Measurements from ENCODE around the gene ZNF124.

ZNF124 gene

DNA sequence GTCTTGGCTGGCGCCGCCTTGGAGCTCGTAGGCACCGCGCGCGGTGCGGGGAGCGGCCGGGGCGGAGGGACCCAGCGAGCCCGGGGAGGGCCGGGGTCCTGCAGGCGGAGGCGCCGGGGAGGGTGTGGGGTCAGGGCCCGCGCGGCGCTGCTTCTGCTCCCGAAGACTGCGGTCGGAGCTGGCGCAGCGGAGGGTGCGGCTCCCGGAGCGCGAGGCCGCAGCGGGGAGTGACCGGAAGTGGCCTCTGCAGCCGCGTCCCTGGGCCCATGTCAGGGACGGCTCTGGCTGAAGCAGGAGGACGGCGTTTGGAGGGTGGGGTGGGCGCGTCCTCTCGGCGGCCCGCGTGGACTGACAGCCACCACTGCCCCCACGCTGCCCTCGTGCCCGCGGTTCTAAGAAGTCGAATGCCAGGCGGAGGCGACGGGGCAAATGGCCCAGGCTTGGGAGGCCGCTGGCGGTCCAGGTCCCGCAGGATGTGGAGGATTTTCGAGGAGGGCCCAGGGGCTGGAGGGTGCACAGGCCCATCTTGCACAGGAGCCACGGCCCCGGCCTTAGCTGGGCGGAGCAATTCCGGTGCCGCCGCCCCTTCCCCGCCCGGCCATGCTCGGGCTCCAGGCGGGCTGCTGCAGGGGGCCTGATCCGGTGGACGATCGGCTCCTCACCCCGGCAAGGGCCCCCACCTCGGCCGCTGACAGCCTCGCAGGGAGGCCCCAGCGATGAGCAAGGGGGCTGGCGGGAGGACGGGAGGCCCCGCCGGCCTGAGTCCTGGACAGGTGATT lies 59.9 kb downstream of the ZNF124 start:
- TF ChIP-seq, protein P1, sequence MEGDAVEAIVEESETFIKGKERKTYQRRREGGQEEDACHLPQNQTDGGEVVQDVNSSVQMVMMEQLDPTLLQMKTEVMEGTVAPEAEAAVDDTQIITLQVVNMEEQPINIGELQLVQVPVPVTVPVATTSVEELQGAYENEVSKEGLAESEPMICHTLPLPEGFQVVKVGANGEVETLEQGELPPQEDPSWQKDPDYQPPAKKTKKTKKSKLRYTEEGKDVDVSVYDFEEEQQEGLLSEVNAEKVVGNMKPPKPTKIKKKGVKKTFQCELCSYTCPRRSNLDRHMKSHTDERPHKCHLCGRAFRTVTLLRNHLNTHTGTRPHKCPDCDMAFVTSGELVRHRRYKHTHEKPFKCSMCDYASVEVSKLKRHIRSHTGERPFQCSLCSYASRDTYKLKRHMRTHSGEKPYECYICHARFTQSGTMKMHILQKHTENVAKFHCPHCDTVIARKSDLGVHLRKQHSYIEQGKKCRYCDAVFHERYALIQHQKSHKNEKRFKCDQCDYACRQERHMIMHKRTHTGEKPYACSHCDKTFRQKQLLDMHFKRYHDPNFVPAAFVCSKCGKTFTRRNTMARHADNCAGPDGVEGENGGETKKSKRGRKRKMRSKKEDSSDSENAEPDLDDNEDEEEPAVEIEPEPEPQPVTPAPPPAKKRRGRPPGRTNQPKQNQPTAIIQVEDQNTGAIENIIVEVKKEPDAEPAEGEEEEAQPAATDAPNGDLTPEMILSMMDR (IDR thresholded peaks at IDR 0.05; ENCODE audit: poor library complexity, severe bottlenecking), result no peak
- DNase-seq (ENCODE audit: low spot score) (no peak), ATAC-seq (ENCODE audit: low read depth) (peak; percentile 64)
- Histone ChIP-seq H3K27me3 (ENCODE audit: insufficient read depth, poor library complexity, severe bottlenecking) (no peaks in the 10 kb centered on the region), H3K27ac (ENCODE audit: poor library complexity, severe bottlenecking) (peak overlapping the region; percentile 20), H3K4me3 (ENCODE audit: severe bottlenecking) (peak overlapping the region; percentile 47), H3K36me3 (ENCODE audit: low read depth) (no peaks in the 10 kb centered on the region), H3K9me3 (ENCODE audit: severe bottlenecking) (no peaks in the 10 kb centered on the region), H3K4me1 (ENCODE audit: insufficient read depth, poor library complexity, severe bottlenecking) (no peaks in the 10 kb centered on the region)

DNA sequence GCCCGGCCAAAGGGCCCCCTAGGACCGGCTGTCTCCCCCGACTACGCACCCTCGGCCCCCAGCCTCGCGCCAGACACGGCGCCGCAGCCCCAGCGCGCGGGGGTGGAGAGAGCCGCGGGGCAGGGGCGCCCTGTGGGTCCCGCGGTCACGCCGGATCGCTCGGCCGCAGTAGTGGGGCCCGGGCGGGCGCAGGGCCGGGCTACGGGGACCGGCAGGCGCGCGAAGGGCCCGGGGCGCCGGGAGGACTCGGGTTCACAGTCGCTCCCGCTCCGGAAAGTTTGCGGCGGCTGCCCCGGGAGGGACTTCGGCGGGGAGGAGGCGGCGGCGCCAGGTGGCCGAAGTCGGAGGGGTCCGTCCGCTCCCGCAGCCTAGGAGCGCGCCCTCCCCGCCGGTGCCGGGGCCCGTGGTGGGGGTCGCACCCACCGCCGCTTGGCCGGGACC lies 60.5 kb downstream of the ZNF124 start:
- Histone ChIP-seq H3K27me3 (ENCODE audit: insufficient read depth, poor library complexity, severe bottlenecking) (no peaks in the 10 kb centered on the region), H3K4me1 (ENCODE audit: insufficient read depth, poor library complexity, severe bottlenecking) (no peaks in the 10 kb centered on the region), H3K9me3 (ENCODE audit: severe bottlenecking) (no peaks in the 10 kb centered on the region), H3K4me3 (ENCODE audit: severe bottlenecking) (peak overlapping the region; percentile 47), H3K36me3 (ENCODE audit: low read depth) (no peaks in the 10 kb centered on the region), H3K27ac (ENCODE audit: poor library complexity, severe bottlenecking) (peak overlapping the region; percentile 20)
- ATAC-seq (ENCODE audit: low read depth), result peak; percentile 24; the same call in 2 of the 3 replicates
- TF ChIP-seq, protein P1 (IDR thresholded peaks at IDR 0.05; ENCODE audit: poor library complexity, severe bottlenecking), result no peak
- DNase-seq (ENCODE audit: low spot score), result no peak

DNA sequence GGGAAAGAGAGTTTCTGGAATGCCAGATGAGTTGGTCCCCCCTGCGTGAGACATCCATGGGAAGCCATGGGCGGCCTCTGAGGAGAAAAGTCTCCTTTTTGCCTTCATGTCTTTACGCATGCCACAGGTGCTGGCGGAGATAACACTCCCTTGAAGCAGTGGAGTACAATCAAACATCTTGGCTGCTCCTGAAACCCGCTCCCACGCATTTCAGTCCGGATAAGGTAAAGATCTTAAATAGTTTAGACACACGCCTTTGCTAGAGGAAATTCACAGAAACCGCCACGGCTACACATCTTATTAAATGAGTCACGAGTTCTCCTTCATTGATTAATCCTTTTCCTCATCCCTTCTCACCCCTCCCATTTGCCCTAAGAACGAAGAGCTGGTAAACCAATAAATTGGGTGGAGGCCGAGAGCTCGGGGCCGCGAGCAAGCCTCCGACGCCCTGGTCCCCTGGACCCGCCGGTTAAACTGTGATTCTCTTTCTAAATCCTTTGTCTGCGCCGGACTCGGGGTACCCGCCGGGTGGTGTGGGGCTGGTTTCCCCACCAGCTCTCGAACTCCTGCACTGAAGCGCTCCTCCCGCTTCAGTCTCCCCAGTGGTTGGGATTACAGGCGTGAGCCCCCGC lies 61.1 kb downstream of the ZNF124 start:
- DNase-seq (ENCODE audit: low spot score) (no peak), ATAC-seq (ENCODE audit: low read depth) (peak; percentile 24; the same call in 2 of the 3 replicates)
- Histone ChIP-seq H3K4me3 (ENCODE audit: severe bottlenecking) (peak overlapping the region; percentile 47), H3K27ac (ENCODE audit: poor library complexity, severe bottlenecking) (peak overlapping the region; percentile 20), H3K27me3 (ENCODE audit: insufficient read depth, poor library complexity, severe bottlenecking) (no peaks in the 10 kb centered on the region), H3K4me1 (ENCODE audit: insufficient read depth, poor library complexity, severe bottlenecking) (no peaks in the 10 kb centered on the region), H3K36me3 (ENCODE audit: low read depth) (no peaks in the 10 kb centered on the region), H3K9me3 (ENCODE audit: severe bottlenecking) (no peaks in the 10 kb centered on the region)
- TF ChIP-seq, protein P1 (IDR thresholded peaks at IDR 0.05; ENCODE audit: poor library complexity, severe bottlenecking), result no peak

DNA sequence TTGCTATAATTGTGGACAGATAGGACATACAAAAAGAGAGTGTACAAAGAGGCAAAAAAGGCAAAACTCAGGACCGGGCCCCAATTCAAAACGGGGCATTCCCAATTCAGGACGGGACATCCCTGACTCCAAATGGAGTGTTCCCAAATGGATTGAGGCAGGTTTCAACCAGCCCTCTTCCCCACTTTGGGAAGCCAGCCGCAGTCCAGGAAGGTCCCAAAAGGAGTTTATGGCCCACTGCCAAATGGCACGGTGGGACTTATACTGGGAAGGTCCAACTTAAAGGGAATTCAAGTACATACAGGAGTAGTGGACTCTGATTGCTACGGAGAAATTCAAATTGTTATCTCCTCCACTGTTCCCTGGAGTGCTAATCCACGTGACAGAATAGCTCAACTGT lies 64.1 kb downstream of the ZNF124 start:
- no peak for ATAC-seq (ENCODE audit: low read depth)
- Histone ChIP-seq H3K4me3 (ENCODE audit: severe bottlenecking) (no peak overlapping the region), H3K9me3 (ENCODE audit: severe bottlenecking) (no peaks in the 10 kb centered on the region), H3K4me1 (ENCODE audit: insufficient read depth, poor library complexity, severe bottlenecking) (no peaks in the 10 kb centered on the region), H3K36me3 (ENCODE audit: low read depth) (peaks cover 4% of the 10 kb centered on the region), H3K27me3 (ENCODE audit: insufficient read depth, poor library complexity, severe bottlenecking) (no peaks in the 10 kb centered on the region), H3K27ac (ENCODE audit: poor library complexity, severe bottlenecking) (no peak overlapping the region)
- DNase-seq (ENCODE audit: low spot score), result no peak
- TF ChIP-seq, protein P1 (IDR thresholded peaks at IDR 0.05; ENCODE audit: poor library complexity, severe bottlenecking), result no peak

Measured in RWPE2 (cell line).